Measurements from ENCODE around the gene UCP1. TPM values are rescaled to one million over a fixed set of nuclear protein-coding genes. Genes with fewer than 3 reads are reported as not detected.

The UCP1 gene, protein sequence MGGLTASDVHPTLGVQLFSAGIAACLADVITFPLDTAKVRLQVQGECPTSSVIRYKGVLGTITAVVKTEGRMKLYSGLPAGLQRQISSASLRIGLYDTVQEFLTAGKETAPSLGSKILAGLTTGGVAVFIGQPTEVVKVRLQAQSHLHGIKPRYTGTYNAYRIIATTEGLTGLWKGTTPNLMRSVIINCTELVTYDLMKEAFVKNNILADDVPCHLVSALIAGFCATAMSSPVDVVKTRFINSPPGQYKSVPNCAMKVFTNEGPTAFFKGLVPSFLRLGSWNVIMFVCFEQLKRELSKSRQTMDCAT
- total RNA-seq = not detected in 2 replicates

DNA sequence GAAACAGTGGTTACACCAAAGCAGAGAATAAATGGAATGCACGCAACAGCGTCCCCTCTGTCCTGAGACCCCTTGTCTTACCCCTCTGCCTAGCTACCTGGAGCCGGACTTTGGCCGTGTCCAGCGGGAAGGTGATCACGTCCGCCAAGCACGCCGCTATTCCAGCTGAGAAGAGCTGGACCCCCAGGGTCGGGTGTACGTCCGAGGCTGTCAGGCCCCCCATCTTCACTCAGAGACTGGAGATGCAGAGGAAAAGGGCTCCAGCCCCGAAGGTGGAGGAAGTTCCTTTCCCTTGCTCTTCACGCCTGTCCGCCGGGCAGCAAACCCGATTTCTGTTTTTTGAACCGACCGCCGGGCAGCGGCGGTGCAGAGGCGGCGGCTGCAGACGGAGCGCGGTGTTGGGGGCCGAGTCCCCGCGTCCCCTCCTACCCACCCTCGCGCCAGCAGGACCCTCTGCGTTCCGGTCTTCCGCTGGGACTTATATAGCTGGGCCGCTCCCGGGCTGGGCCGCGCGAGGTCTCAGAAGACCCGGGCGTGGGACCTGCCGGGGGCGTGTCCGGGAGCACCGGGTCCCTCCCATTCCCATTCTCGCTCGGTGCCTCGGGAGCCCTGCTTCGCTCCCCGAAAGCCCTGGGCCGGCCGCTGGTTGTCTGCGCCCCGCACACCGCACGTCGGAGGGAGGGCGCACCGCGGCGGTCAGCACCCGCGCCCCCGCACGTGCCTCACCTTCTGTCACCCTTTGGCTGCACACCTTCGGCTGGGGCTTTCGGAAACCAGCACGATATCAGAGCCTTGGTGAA is at the start of gene UCP1:
TSS of gene UCP1 (minus strand) at position 455 of the 800 bp plus-strand sequence. CDS start at position 223, 232 bp downstream.

DNA sequence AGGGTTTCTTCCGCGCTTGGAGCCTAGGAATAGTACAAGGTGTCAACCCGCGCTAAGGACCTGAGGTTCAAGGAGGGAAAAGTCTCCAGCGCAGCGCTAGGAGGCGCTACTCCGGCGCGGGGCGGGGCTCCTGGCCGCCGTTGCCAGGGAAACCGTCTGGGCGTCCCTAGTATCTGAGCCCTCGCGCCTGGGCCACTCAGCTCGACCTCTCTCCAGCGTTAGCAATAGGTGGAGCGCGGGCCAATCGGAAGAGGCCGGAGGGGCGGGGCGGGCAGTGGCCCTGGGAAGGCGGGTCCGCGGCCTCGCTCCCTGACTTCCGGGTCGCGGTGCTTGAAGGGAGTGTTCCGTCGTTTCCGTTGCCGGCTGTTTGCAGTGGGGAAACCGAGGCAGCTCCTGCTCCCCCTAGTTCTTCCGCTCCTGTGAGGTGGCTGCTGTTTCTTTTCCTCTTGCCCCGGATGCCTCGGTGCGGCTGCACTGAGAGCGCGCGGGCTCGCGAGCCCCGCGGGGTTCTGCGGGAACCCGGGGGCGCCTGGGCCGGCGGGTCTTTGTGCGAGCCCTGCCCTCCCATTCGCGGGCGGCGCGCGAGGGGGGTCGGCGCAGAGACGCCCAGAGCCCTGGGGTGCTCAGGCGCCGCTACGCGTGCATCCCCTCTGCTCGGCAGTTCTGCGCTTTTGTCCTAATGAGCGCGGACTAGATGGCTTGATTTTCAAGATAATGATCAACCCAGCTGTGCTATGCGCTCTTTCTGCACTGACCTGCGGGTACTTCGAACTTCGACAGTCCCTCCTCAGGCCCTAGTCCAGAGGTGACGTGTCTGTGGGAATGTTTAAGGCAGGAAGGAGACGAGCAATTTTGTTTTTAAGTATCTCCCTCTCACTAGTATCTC is 44.7 kb downstream of the UCP1 start, which contains the start of gene ELMOD2:
TSS of gene ELMOD2 (plus strand) at position 312 of the 886 bp plus-strand sequence. CDS start 1,261 bp downstream, outside the sequence.

Other genes with a start within 250 kb of the UCP1 start
- 74.6 and 85.2 TPM in 2 replicates for gene SCOC, start 195.3 kb downstream of the UCP1 start, total RNA-seq
- gene CLGN, start 141.3 kb downstream of the UCP1 start, total RNA-seq = 3.0 and 5.7 TPM in 2 replicates
- not detected in 2 replicates for gene MGAT4D, start 70.7 kb downstream of the UCP1 start, total RNA-seq
- gene ELMOD2, start 44.8 kb downstream of the UCP1 start, total RNA-seq = 60.0 and 72.8 TPM in 2 replicates
- 35.7 and 50.2 TPM in 2 replicates for gene TBC1D9, start 187.4 kb upstream of the UCP1 start, total RNA-seq